ENCODE data around the gene ZNF664.

GRCh38 chr12:124036171-124036598, 63.2 kb downstream of the ZNF664 start:
- TF ChIP-seq POLR2A (IDR thresholded peaks at IDR 0.05; ENCODE audit: low read depth, low read length): no peak
- TF ChIP-seq TAF1 (IDR thresholded peaks at IDR 0.05; ENCODE audit: borderline replicate concordance, low read depth, low read length): no peak
- TF ChIP-seq POLR2AphosphoS5 (IDR thresholded peaks at IDR 0.05; ENCODE audit: low read depth, low read length): no peak

All from GM12892 (cell line).